Measurements from ENCODE around the gene TNFRSF14. TPM values are rescaled to one million over a fixed set of nuclear protein-coding genes. Genes with fewer than 3 reads are reported as not detected.

TNFRSF14 gene
- total RNA-seq, 2 experiments from 2014 or later: 15.7 to 18.5 TPM

GRCh38 chr1:2590233-2591141, 34.3 kb downstream of the TNFRSF14 start:
- intact Hi-C loops (cut with micrococcal nuclease; ENCODE audit: unreplicated experiment): no loop called here
- no peaks in the 10 kb centered on the region for H3K9me2 ChIP-seq (ENCODE audit: insufficient read depth, low read length)
- no peaks in the 10 kb centered on the region for H3K9me3 ChIP-seq (ENCODE audit: low read length)
- ChIA-PET CTCF (ENCODE audit: unreplicated experiment) (no interaction called here), POLR2A (interaction anchor here (0.5 kb wide), 1 partner anchor 707 kb away, joined by 3 read pairs; no protein-coding TSS in a partner anchor)
- no peaks in the 10 kb centered on the region for H3K79me2 ChIP-seq (ENCODE audit: insufficient read depth, low read depth, low read length)
- H3K36me3 ChIP-seq (ENCODE audit: insufficient read depth, low read length): no peaks in the 10 kb centered on the region
- BruUV-seq (replicated peaks): no TSS peak
- H3K4me1 ChIP-seq (ENCODE audit: insufficient read depth, low read length, poor library complexity, severe bottlenecking): peaks cover 7% of the 10 kb centered on the region
- no peak for TF ChIP-seq EZH2phosphoT487 (IDR thresholded peaks at IDR 0.05; ENCODE audit: borderline replicate concordance, low read depth, low read length)
- no peak for TF ChIP-seq CTCF (conservative IDR thresholded peaks at IDR 0.05; ENCODE audit: low read length)
- H4K20me1 ChIP-seq (ENCODE audit: insufficient read depth, low read length): no peaks in the 10 kb centered on the region
- H3K4me3 ChIP-seq (ENCODE audit: low read depth, low read length, poor library complexity, severe bottlenecking): no peak overlapping the region
- no peak overlapping the region for H3K27ac ChIP-seq (ENCODE audit: low read depth, low read length, poor library complexity, severe bottlenecking)
- H2AFZ ChIP-seq (ENCODE audit: low read length): no peak overlapping the region
- DNase-seq (ENCODE audit: low spot score): no peak
- H3K4me2 ChIP-seq (ENCODE audit: low read length): no peak overlapping the region

GRCh38 chr1:2591233-2591580, 35.0 kb downstream of the TNFRSF14 start:
- intact Hi-C loops (cut with micrococcal nuclease; ENCODE audit: unreplicated experiment): no loop called here
- CTCF ChIA-PET (ENCODE audit: unreplicated experiment): no interaction called here
- Histone ChIP-seq H3K4me2 (ENCODE audit: low read length) (no peak overlapping the region), H3K4me1 (ENCODE audit: insufficient read depth, low read length, poor library complexity, severe bottlenecking) (peaks cover 7% of the 10 kb centered on the region), H3K4me3 (ENCODE audit: low read depth, low read length, poor library complexity, severe bottlenecking) (no peak overlapping the region), H3K36me3 (ENCODE audit: insufficient read depth, low read length) (no peaks in the 10 kb centered on the region), H3K9me2 (ENCODE audit: insufficient read depth, low read length) (no peaks in the 10 kb centered on the region), H3K9me3 (ENCODE audit: low read length) (no peaks in the 10 kb centered on the region), H3K79me2 (ENCODE audit: insufficient read depth, low read depth, low read length) (no peaks in the 10 kb centered on the region), H3K27ac (ENCODE audit: low read depth, low read length, poor library complexity, severe bottlenecking) (no peak overlapping the region), H2AFZ (ENCODE audit: low read length) (no peak overlapping the region), H4K20me1 (ENCODE audit: insufficient read depth, low read length) (no peaks in the 10 kb centered on the region)
- no peak for DNase-seq (ENCODE audit: low spot score)
- POLR2A ChIA-PET: no interaction called here
- no peak for TF ChIP-seq EZH2phosphoT487 (IDR thresholded peaks at IDR 0.05; ENCODE audit: borderline replicate concordance, low read depth, low read length)
- no peak for TF ChIP-seq CTCF (conservative IDR thresholded peaks at IDR 0.05; ENCODE audit: low read length)
- BruUV-seq (replicated peaks): no TSS peak

DNA sequence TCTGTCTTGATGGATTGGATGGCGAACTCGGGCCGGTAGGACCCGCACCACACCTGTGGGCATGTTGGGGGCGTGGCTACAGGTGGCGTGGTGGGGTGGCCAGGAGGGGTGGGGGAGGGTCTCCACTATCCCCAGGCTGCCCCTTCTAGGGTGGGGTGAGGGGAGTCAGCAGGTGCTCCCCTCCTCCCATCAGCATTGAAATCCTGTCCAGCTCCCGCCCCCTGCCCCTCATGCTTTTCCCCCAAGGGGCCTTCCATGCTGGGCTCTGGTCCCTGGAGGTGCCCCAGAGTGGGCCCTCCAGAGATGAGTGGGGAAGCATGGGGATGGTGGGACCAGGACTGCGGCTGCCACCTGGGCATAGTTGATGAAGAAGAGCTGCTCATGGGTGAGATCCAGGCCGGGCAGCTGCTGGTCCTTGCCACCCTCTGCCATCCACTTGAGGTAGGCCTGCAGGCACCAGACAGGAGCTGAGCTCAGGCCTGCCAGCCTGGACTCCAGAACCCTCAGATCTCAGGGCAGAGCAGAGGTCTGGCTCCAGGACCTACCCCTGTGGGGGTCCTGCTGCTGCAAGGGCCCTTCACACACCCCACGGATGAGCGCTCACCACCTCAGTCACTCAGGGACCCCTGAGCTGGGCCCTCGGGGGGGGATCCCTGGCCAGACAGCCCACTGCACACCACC, 35.5 kb downstream of the TNFRSF14 start:
- no peak overlapping the region for H3K27ac ChIP-seq (ENCODE audit: low read depth, low read length, poor library complexity, severe bottlenecking)
- no peaks in the 10 kb centered on the region for H3K9me3 ChIP-seq (ENCODE audit: low read length)
- BruUV-seq (replicated peaks): no TSS peak
- POLR2A ChIA-PET: no interaction called here
- no peaks in the 10 kb centered on the region for H4K20me1 ChIP-seq (ENCODE audit: insufficient read depth, low read length)
- H3K36me3 ChIP-seq (ENCODE audit: insufficient read depth, low read length): no peaks in the 10 kb centered on the region
- no peak overlapping the region for H3K4me2 ChIP-seq (ENCODE audit: low read length)
- no peak overlapping the region for H3K4me3 ChIP-seq (ENCODE audit: low read depth, low read length, poor library complexity, severe bottlenecking)
- H3K9me2 ChIP-seq (ENCODE audit: insufficient read depth, low read length): no peaks in the 10 kb centered on the region
- intact Hi-C loops (cut with micrococcal nuclease; ENCODE audit: unreplicated experiment): no loop called here
- H3K4me1 ChIP-seq (ENCODE audit: insufficient read depth, low read length, poor library complexity, severe bottlenecking): peaks cover 8% of the 10 kb centered on the region
- H3K79me2 ChIP-seq (ENCODE audit: insufficient read depth, low read depth, low read length): no peaks in the 10 kb centered on the region
- H2AFZ ChIP-seq (ENCODE audit: low read length): no peak overlapping the region
- TF ChIP-seq EZH2phosphoT487 (IDR thresholded peaks at IDR 0.05; ENCODE audit: borderline replicate concordance, low read depth, low read length): no peak
- no peak for TF ChIP-seq CTCF (conservative IDR thresholded peaks at IDR 0.05; ENCODE audit: low read length)
- DNase-seq (ENCODE audit: low spot score): no peak
- CTCF ChIA-PET (ENCODE audit: unreplicated experiment): no interaction called here
